Muscle of leg (tissue), 11 donors: Measurements from ENCODE around the gene MRPL4. TPM values are rescaled to one million over a fixed set of nuclear protein-coding genes. Genes with fewer than 3 reads are reported as not detected.
"Not testable (repeated sequence)": the region's sequence is repeated elsewhere in the genome, so short reads cannot be mapped to it uniquely, and the experiment has no call there.

Experiments
- DNase-seq: peaks from one replicate; pipeline ENCODE4 v3.0.0; 2013
- H3K27ac ChIP-seq: one replicate; pipeline ENCODE4 v1.5.1; 2013; ENCODE audit warnings: mild to moderate bottlenecking, low read length, control low read depth
- H3K27me3 ChIP-seq: one replicate; pipeline ENCODE4 v1.6.1; 2013; ENCODE audit warnings: low read length; ENCODE audit not compliant: control insufficient read depth, insufficient read depth
- H3K36me3 ChIP-seq: one replicate; pipeline ENCODE4 v1.6.1; 2013; ENCODE audit warnings: low read length; ENCODE audit not compliant: control insufficient read depth, insufficient read depth
- H3K4me1 ChIP-seq: one replicate; pipeline ENCODE4 v1.6.1; 2013; ENCODE audit warnings: low read length; ENCODE audit not compliant: control insufficient read depth, insufficient read depth
- H3K4me3 ChIP-seq: one replicate; pipeline ENCODE4 v1.5.1; 2013; ENCODE audit warnings: low read length, control low read depth
- H3K9me3 ChIP-seq: replicated peaks from 2 replicates; pipeline ENCODE4 v1.6.1; 2013; ENCODE audit warnings: low read depth, low read length; ENCODE audit not compliant: control insufficient read depth
- WGBS: methylation state at CpG from one replicate; pipeline ENCODE4 v1.1.5; 2013; ENCODE audit warnings: missing lambda C conversion rate; ENCODE audit not compliant: insufficient coverage; 5-methylcytosine and 5-hydroxymethylcytosine counted together
- polyA plus RNA-seq, 8 donors: library from polyadenylated mRNA; unstranded; fragments of 120-200 nt; gene quantifications; one replicate each; pipeline versions ENCODE4 v1.2.1 to v1.2.3, GENCODE V29; 2013; ENCODE audit warnings: inconsistent platforms in 1 of 8, low replicate concordance in 1 of 8; ENCODE audit not compliant: insufficient read length in 8 of 8, insufficient read depth in 1 of 8
- total RNA-seq: library from RNA; stranded (reverse); fragments of 120-200 nt; gene quantifications from one replicate; pipeline ENCODE4 v1.2.4, GENCODE V29; 2013

MRPL4 gene
- total and polyA plus RNA-seq, 9 donors = 23.5 to 37.8 (median 34.4) TPM

DNA sequence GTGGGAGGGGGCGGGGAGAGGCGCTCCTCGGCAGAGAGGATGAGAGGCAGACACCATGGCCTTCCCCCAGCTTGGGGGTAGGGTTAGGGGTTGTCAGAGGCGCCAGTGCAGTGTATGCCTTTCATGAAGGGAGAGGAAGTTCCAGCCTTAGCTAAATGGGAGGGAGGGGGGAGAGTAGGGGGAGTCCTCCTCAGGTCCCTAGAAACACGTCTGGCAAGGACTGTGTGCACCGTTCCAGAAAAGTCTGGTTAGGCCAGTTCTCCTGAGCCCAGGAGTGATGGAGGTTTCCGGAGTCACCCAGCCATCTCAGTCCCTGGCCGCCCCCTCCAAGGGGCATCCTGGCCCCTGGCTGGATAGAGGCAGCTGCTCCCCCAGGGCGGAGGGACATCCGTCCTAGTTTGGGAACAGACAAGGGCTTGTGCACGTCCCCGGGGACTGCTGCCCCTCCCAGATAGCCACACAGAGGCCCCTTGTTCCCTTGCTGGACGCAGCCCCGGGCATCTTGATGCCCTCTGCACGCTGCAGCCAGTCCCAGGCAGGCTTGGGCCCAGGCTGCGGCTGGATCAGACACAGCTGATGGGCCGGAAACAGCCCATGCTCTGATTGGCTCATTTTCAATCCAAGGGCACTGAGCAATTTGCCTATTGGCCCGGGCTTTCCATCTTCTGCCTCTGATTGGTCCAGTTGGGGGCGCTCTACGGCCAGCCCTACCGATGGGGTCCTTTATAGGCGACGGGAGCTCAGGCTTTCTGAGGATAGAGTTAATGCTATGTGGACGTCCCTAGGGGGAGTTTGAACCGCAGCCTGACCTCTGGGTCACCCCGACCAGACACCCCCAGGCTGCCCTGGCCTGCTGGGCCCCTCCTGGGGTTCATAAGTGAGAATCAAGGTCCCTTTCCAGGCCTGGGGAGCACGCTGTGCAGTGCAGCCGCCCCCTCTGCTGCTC, 24.7 kb upstream of the MRPL4 start:
- Histone ChIP-seq H3K36me3 (peaks cover 18% of the 10 kb centered on the region), H3K4me3 (peak overlapping the region; percentile 16), H3K27me3 (no peaks in the 10 kb centered on the region), H3K4me1 (peaks cover 51% of the 10 kb centered on the region), H3K27ac (peak overlapping the region; percentile 90), H3K9me3 (no peaks in the 10 kb centered on the region)
- 37% methylated on average over 16 of the region's 28 CpGs for WGBS
- DNase-seq = peak; percentile 93

DNA sequence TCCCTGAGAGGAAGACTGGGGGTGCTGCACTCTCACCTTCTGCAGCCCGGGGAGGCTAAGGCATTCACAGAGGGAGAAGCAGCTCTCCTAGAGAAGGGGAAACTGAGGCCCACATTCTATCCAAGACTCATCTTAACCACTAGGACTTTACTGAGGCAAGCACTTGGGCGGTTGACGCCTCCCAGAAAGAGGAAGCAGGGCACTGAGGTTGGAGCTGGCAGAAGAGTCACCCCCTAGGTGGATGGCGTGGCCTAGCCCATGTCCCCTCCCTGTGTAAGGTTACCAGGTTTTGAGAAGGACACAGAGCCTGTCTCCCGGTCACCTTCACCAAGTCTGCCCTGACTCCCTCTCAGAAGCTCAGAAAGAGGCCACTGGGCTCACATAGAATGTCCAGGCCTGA, 23.6 kb upstream of the MRPL4 start:
- Histone ChIP-seq H3K4me1 (peaks cover 51% of the 10 kb centered on the region), H3K9me3 (no peaks in the 10 kb centered on the region), H3K27ac (peak overlapping the region; percentile 67), H3K4me3 (no peak overlapping the region), H3K36me3 (peaks cover 12% of the 10 kb centered on the region), H3K27me3 (no peaks in the 10 kb centered on the region)
- 33% methylated on average over 3 of the region's 5 CpGs for WGBS
- no peak for DNase-seq

- Histone ChIP-seq H3K27me3 (no peaks in the 10 kb centered on the region), H3K27ac (peak overlapping the region; percentile 67), H3K4me1 (peaks cover 51% of the 10 kb centered on the region), H3K4me3 (no peak overlapping the region), H3K36me3 (peaks cover 9% of the 10 kb centered on the region), H3K9me3 (no peaks in the 10 kb centered on the region)
- 18% methylated on average over 2 of the region's 2 CpGs for WGBS
- peak; percentile 79 for DNase-seq
These were observed 23.1 kb upstream of the MRPL4 start for GRCh38 chr19:10228920-10229319.

DNA sequence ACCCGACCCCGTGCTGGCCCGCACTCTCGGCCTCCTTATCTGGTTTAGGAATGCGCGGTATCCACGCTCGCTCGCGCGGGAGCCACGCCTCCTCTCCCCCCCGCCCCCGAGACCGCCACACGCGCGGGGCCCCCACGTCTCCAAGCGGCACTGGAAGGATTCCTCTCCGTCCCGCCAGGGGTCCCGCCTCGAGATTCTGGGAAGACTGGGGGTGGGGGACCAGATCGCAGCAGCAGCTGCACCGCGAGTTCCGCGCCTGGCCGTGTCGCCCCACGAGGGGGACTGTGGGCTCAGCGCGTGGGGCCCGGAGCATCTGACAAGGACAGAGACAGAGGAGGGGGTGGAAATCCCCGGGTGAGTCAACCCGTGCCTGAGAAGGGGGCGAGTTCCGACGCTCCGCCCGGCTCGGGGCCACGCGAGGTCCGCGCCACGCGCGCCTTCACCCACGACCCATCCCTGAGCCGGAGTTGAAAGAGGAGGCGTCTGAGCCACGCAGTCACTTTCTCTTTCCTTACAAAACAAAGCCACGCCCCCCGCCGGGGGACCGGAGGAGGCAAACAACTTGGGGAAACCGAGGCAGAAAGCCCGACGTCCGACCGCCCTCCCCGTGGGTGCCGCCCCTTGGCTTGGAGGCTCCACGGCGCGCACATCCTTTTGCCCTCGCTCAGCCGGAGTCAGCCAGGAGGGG, 21.7 kb upstream of the MRPL4 start:
- Histone ChIP-seq H3K36me3 (peaks cover 2% of the 10 kb centered on the region), H3K27me3 (no peaks in the 10 kb centered on the region), H3K27ac (peak overlapping the region; percentile 91), H3K4me3 (peak overlapping the region; percentile 91), H3K9me3 (no peaks in the 10 kb centered on the region), H3K4me1 (peaks cover 51% of the 10 kb centered on the region)
- WGBS = under 1% methylated on average over 42 of the region's 70 CpGs
- DNase-seq = peak; percentile 86

DNA sequence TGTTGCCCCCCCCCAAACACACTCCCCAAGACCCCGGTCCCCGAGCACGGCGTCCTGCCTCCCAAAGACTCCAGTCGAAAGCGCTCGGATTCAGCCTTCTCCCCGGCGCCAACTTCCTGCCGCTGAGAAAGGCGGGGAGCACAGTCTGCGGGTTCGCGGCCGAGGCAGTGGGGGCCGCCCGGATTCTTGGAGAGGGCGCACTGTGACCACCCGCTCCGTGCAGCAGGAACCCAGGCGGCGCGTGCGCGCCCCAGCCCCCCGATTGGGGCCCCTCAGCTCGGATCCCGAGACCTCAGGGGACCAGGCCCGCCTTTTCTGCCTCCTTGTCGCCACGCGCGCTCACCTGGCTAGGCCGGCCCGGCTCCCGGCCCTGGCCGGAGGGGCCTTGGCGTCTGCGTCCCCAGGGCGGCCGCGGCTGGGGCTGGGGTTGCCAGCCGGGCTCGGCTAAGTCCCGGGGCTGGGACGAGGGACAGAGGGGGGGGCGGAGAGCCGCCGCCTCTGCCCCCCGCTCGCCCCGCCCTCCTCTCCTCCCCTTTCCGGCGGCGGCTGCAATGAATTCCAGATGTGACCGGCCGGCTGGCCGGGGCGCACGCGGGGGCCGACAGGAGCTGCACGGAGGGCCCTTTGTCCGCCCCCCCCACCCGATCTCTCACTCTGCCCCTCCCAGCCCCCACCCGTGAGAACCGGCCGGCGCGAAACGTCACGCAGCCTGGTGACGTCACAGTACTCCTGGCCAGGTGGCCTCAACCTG, 21.0 kb upstream of the MRPL4 start, which contains the start of gene S1PR2:
Gene S1PR2 (minus strand): TSS at position 471 of the 751 bp plus-strand sequence. CDS start 6,426 bp downstream, outside the sequence.
- Histone ChIP-seq H3K36me3 (peaks cover 2% of the 10 kb centered on the region), H3K4me3 (peak within 1 kb of the TSS; percentile 91), H3K4me1 (peaks cover 51% of the 10 kb centered on the region), H3K27ac (peak within 1 kb of the TSS; percentile 91), H3K9me3 (no peaks in the 10 kb centered on the region), H3K27me3 (no peaks in the 10 kb centered on the region)
- WGBS = 0% methylated on average over 63 of the region's 73 CpGs
- DNase-seq = peak; percentile 92

DNA sequence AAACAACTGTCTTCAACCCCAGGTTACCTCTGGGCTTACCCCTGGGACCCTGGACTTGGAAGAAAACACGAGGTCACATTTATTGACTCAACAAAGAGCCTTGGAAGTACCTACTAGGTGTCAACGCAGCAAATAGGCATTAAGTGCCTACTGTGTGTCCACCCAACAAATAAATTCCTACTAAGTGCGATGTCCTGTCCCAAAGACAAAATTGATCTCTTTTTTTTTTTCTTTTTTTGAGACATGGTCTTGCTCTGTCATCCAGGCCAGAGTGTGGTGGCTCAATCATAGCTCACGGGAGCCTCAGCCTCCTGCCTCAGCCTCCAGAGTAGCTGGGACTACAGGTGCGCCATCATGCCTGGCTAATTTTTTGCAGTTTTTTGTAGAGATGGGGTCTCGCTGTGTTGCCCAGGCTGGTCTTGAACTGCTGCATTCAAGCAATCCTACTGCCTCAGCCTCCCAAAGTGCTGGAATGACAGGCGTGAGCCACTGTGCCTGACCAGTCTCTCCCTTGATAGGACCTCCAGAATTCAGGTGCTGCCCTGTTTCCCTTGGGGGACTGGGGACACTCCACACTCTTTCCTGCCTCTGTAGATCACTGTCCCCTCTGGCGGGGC, 20.3 kb upstream of the MRPL4 start:
- 48% methylated on average over 4 of the region's 8 CpGs for WGBS
- Histone ChIP-seq H3K4me3 (peak overlapping the region; percentile 91), H3K36me3 (peaks cover 2% of the 10 kb centered on the region), H3K27me3 (no peaks in the 10 kb centered on the region), H3K4me1 (peaks cover 50% of the 10 kb centered on the region), H3K9me3 (no peaks in the 10 kb centered on the region), H3K27ac (peak overlapping the region; percentile 91)
- no peak for DNase-seq

DNA sequence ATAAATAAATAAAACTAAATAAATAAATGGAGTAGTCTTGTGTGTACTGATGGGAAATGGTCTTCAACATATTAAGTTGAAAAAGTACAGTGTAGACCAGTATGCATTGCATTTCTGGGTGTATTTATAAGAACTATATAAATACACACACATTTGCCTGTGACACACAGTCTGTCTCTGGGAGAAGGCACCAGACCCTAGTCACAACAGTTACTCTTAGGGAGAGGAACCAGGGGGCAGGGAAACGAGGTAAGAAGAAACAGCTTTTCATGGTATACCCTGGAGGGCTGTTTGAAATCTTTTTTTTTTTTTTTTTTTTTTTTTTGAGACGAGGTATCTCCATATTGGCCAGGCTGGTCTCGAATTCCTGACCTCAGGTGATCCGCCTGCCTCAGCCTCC, 18.1 kb upstream of the MRPL4 start:
- Histone ChIP-seq H3K36me3 (no peaks in the 10 kb centered on the region), H3K27me3 (no peaks in the 10 kb centered on the region), H3K4me1 (peaks cover 49% of the 10 kb centered on the region), H3K9me3 (no peaks in the 10 kb centered on the region), H3K4me3 (no peak overlapping the region), H3K27ac (no peak overlapping the region)
- WGBS = no CpG with 5 or more reads among the region's 4 CpGs
- DNase-seq = no peak

DNA sequence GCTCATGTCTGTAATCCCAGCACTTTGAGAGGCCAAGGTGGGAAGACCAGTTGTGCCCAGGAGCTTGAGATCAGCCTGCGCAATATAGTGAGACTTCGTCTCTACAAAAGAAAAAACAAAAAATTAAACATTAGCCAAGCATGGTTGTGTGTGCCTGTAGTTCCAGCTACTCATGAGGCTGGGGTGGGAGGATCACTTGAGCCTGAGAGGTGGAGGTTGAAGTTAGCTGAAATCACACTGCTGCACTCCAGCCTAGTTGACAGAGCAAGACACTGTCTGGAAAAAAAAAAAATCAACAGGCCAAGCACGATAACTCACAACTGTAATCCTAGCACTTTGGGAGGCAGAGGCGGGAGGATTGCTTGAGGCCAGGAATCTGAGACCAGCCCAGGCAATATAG, 17.0 kb upstream of the MRPL4 start:
- Histone ChIP-seq H3K9me3 (no peaks in the 10 kb centered on the region), H3K4me1 (peaks cover 41% of the 10 kb centered on the region), H3K27ac (peak overlapping the region; percentile 1)

GRCh38 chr19:10235409-10235808, 16.6 kb upstream of the MRPL4 start:
- not testable (repeated sequence) for H3K9me3 ChIP-seq, DNase-seq, H3K4me3 ChIP-seq, H3K27me3 ChIP-seq, H3K36me3 ChIP-seq
- peaks cover 36% of the 10 kb centered on the region for H3K4me1 ChIP-seq
- WGBS = no CpG with 5 or more reads among the region's 7 CpGs
- peak overlapping the region; percentile 92 for H3K27ac ChIP-seq

More for the DNA sequence above, 17.0 kb upstream of the MRPL4 start:
- no CpG with 5 or more reads among the region's 4 CpGs for WGBS
- DNase-seq = no peak
- H3K4me3 ChIP-seq = no peak overlapping the region
- H3K36me3 ChIP-seq = no peaks in the 10 kb centered on the region
- no peaks in the 10 kb centered on the region for H3K27me3 ChIP-seq
